ENCODE measurements around the gene ZNF467. TPM values are rescaled to one million over a fixed set of nuclear protein-coding genes. Genes with fewer than 3 reads are reported as not detected.

The ZNF467 gene
- total RNA-seq, 1 donor from 2014 or later, result 3.5 TPM

- Mint-ChIP-seq H3K4me1 (ENCODE audit: low read depth) (no peaks in the 10 kb centered on the region), H3K36me3 (ENCODE audit: low read depth) (peaks cover 1% of the 10 kb centered on the region), H3K4me3 (ENCODE audit: unreplicated experiment) (no peak overlapping the region), H3K27ac (ENCODE audit: unreplicated experiment) (no peak overlapping the region), H3K9me3 (ENCODE audit: low read depth) (no peaks in the 10 kb centered on the region), H3K27me3 (ENCODE audit: low read depth) (peaks cover 7% of the 10 kb centered on the region)
- TF ChIP-seq, protein P1, sequence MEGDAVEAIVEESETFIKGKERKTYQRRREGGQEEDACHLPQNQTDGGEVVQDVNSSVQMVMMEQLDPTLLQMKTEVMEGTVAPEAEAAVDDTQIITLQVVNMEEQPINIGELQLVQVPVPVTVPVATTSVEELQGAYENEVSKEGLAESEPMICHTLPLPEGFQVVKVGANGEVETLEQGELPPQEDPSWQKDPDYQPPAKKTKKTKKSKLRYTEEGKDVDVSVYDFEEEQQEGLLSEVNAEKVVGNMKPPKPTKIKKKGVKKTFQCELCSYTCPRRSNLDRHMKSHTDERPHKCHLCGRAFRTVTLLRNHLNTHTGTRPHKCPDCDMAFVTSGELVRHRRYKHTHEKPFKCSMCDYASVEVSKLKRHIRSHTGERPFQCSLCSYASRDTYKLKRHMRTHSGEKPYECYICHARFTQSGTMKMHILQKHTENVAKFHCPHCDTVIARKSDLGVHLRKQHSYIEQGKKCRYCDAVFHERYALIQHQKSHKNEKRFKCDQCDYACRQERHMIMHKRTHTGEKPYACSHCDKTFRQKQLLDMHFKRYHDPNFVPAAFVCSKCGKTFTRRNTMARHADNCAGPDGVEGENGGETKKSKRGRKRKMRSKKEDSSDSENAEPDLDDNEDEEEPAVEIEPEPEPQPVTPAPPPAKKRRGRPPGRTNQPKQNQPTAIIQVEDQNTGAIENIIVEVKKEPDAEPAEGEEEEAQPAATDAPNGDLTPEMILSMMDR (IDR thresholded peaks at IDR 0.05), result no peak
- DNase-seq (ENCODE audit: low spot score), result no peak
These were observed 27.7 kb upstream of the ZNF467 start for GRCh38 chr7:149801002-149801566.

DNA sequence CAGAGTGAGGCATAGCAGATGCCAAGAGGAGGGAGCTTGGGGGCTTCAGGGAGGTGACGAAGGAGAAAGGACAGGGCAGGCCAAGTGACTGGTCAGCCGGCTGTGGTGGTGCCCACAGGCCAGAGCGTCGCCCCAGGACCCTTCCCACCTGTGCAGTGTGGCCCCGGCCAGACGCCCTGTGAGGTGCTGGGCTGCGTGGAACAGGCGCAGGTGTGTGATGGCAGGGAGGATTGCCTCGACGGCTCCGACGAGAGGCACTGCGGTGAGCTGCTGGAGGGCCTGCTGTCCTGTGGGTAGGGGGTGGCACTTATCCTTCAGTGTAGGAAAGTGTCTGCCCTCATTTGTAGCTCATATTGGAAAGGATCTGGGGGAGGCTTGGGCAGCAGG is 26.8 kb upstream of the ZNF467 start:
- no peaks in the 10 kb centered on the region for H3K4me1 Mint-ChIP-seq (ENCODE audit: low read depth)
- H3K9me3 Mint-ChIP-seq (ENCODE audit: low read depth), result no peaks in the 10 kb centered on the region
- DNase-seq (ENCODE audit: low spot score), result no peak
- peaks cover 6% of the 10 kb centered on the region for H3K27me3 Mint-ChIP-seq (ENCODE audit: low read depth)
- H3K4me3 Mint-ChIP-seq (ENCODE audit: unreplicated experiment), result no peak overlapping the region
- TF ChIP-seq, protein P1 (IDR thresholded peaks at IDR 0.05), result no peak
- no peak overlapping the region for H3K27ac Mint-ChIP-seq (ENCODE audit: unreplicated experiment)
- peaks cover 1% of the 10 kb centered on the region for H3K36me3 Mint-ChIP-seq (ENCODE audit: low read depth)

DNA sequence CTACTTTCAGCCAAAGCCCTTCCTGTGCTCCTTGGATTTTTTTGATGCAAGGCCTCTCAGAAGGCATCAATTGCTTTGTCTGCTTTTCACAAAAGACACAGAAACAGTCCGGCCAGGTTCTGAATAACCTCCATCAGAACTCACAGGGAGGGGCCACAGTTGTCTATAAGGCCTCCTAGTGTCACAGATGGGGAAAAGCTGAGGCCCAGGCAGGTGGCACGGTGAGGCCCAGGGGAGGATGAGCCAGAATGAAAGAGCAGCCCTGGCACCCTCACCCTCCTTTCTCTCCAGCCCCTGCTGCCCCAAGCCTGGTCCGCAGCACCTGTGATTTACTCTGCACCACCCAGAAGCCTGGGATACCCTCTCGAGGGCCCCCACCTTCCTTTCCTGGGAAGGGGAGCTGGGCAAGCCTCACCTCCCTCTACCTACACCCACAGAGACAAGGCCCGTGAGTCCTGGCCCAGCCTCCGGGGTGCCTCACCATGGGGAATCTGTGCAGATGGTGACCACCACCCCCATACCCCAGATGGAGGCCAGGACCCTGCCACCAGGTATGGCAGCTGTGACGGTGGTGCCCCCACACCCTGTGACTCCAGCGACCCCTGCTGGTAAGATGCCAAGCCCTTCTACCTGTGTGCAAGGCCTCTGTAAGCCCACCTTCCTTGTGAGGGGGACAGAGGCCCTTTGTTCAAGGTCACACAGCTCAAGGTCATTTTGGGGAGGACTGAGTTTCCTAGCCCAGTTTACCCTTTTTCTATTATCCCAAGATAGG is 26.2 kb upstream of the ZNF467 start:
- no peak for DNase-seq (ENCODE audit: low spot score)
- peaks cover 4% of the 10 kb centered on the region for H3K27me3 Mint-ChIP-seq (ENCODE audit: low read depth)
- H3K4me1 Mint-ChIP-seq (ENCODE audit: low read depth), result no peaks in the 10 kb centered on the region
- H3K4me3 Mint-ChIP-seq (ENCODE audit: unreplicated experiment), result no peak overlapping the region
- TF ChIP-seq, protein P1 (IDR thresholded peaks at IDR 0.05), result peak; percentile 57
- no peak overlapping the region for H3K27ac Mint-ChIP-seq (ENCODE audit: unreplicated experiment)
- no peaks in the 10 kb centered on the region for H3K9me3 Mint-ChIP-seq (ENCODE audit: low read depth)
- peaks cover 1% of the 10 kb centered on the region for H3K36me3 Mint-ChIP-seq (ENCODE audit: low read depth)

DNA sequence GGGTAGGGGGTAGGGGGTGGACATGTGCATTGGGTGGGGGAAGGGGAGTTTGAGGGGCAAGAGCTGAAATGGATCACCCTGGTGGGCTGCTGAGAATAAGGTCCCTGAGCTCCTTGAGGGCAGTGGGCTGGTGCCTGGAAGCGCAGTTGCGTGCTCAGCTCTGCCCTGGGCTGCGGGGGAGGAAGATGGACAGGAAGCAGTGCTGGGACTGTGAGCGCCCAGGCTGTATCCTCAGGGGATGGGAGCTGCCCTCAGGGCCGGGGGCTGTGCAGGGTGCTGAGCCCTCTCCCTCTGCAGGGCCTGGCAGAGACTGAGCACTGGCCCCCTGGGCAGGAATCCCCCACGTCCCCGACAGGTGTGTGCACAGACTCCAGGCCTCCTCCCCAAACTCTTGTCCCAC is 24.4 kb upstream of the ZNF467 start:
- Mint-ChIP-seq H3K27me3 (ENCODE audit: low read depth) (peaks cover 3% of the 10 kb centered on the region), H3K4me3 (ENCODE audit: unreplicated experiment) (no peak overlapping the region), H3K9me3 (ENCODE audit: low read depth) (no peaks in the 10 kb centered on the region), H3K36me3 (ENCODE audit: low read depth) (peaks cover 1% of the 10 kb centered on the region), H3K4me1 (ENCODE audit: low read depth) (no peaks in the 10 kb centered on the region), H3K27ac (ENCODE audit: unreplicated experiment) (no peak overlapping the region)
- DNase-seq (ENCODE audit: low spot score), result no peak
- TF ChIP-seq, protein P1 (IDR thresholded peaks at IDR 0.05), result no peak

DNA sequence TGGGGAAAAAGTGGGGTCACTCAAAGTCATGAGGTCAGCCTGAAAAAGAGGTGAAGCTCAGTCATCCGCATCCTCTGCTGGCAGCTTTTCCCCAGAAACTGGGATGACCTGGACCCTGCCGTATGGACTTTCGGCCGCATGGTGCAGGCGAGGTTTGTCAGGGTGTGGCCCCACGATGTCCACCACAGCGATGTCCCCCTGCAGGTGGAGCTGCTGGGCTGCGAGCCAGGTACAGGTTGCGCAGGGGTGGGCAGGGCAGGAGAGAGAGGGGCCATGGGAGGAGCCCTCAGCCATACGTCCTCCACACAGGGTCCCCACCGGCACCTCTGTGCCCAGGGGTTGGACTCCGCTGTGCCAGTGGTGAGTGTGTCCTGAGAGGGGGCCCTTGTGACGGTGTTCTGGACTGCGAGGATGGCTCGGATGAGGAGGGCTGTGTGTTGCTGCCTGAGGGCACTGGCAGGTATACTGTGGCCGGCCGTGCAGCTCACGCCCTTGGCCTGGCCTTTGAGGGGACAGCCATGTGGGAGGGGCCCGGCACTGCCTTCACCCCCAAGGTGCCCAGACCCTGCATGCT is 23.0 kb upstream of the ZNF467 start:
- no peaks in the 10 kb centered on the region for H3K9me3 Mint-ChIP-seq (ENCODE audit: low read depth)
- no peak overlapping the region for H3K4me3 Mint-ChIP-seq (ENCODE audit: unreplicated experiment)
- TF ChIP-seq, protein P1 (IDR thresholded peaks at IDR 0.05), result no peak
- no peak for DNase-seq (ENCODE audit: low spot score)
- H3K4me1 Mint-ChIP-seq (ENCODE audit: low read depth), result no peaks in the 10 kb centered on the region
- H3K27me3 Mint-ChIP-seq (ENCODE audit: low read depth), result peaks cover 3% of the 10 kb centered on the region
- H3K36me3 Mint-ChIP-seq (ENCODE audit: low read depth), result peaks cover 1% of the 10 kb centered on the region
- H3K27ac Mint-ChIP-seq (ENCODE audit: unreplicated experiment), result no peak overlapping the region

Measured in chondrocyte (in vitro differentiated cells).